Measurements from ENCODE around the gene HDAC11.

Gene HDAC11

GRCh38 chr3:13535905-13536304, 55.8 kb downstream of the HDAC11 start:
- TF ChIP-seq, protein P1, sequence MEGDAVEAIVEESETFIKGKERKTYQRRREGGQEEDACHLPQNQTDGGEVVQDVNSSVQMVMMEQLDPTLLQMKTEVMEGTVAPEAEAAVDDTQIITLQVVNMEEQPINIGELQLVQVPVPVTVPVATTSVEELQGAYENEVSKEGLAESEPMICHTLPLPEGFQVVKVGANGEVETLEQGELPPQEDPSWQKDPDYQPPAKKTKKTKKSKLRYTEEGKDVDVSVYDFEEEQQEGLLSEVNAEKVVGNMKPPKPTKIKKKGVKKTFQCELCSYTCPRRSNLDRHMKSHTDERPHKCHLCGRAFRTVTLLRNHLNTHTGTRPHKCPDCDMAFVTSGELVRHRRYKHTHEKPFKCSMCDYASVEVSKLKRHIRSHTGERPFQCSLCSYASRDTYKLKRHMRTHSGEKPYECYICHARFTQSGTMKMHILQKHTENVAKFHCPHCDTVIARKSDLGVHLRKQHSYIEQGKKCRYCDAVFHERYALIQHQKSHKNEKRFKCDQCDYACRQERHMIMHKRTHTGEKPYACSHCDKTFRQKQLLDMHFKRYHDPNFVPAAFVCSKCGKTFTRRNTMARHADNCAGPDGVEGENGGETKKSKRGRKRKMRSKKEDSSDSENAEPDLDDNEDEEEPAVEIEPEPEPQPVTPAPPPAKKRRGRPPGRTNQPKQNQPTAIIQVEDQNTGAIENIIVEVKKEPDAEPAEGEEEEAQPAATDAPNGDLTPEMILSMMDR (IDR thresholded peaks at IDR 0.05; ENCODE audit: insufficient read depth, low read length, missing control alignments): no peak
- no peak for DNase-seq (ENCODE audit: low read depth, low spot score)
- CTCF ChIA-PET: interaction anchor here (1.4 kb wide), 1 partner anchor 8 kb away, joined by 5 read pairs; no protein-coding TSS in a partner anchor
- POLR2A ChIA-PET: no interaction called here
- H3K4me3 ChIP-seq (ENCODE audit: low read depth, low read length): no peak overlapping the region

GRCh38 chr3:13536432-13536831, 56.3 kb downstream of the HDAC11 start:
- DNase-seq (ENCODE audit: low read depth, low spot score): no peak
- ChIA-PET CTCF (interaction anchor here (1.1 to 1.6 kb wide), 3 partner anchors 8 to 119 kb away, joined by 3 to 5 read pairs (median 5); no protein-coding TSS in a partner anchor), POLR2A (no interaction called here)
- H3K4me3 ChIP-seq (ENCODE audit: low read depth, low read length): no peak overlapping the region
- TF ChIP-seq, protein P1 (IDR thresholded peaks at IDR 0.05; ENCODE audit: insufficient read depth, low read length, missing control alignments): no peak

DNA sequence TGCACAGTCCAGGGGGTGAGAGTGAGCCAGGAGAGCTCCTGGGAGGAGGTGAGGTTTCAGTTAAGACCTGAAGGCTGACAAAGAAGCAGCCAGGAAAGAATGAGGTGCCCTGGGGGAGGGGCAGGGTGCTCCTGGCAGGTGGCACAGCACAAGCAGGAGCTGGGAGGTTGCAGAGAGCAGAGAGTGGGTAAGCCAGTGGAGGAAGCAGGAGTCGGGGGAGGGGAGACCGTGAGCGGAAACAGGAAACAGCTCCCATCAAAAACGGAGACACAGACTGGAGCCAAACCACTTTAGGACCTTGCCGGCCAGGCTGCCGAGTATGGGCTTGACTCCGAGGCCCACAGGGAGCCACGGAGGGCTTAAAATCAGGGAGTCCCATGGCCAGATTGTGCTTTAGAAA, 56.7 kb downstream of the HDAC11 start:
- TF ChIP-seq, protein P1 (IDR thresholded peaks at IDR 0.05; ENCODE audit: insufficient read depth, low read length, missing control alignments): no peak
- H3K4me3 ChIP-seq (ENCODE audit: low read depth, low read length): no peak overlapping the region
- ChIA-PET CTCF (interaction anchor here (0.7 to 2.2 kb wide), 5 partner anchors 8 to 1416 kb away, joined by 3 to 7 read pairs (median 5); no protein-coding TSS in a partner anchor), POLR2A (interaction anchor here (0.5 kb wide), 1 partner anchor 12 kb away, joined by 3 read pairs; the partner anchor contains the start of gene FBLN2)
- no peak for DNase-seq (ENCODE audit: low read depth, low spot score)

GRCh38 chr3:13537244-13537908, 57.3 kb downstream of the HDAC11 start:
- ChIA-PET POLR2A (interaction anchor here (0.5 kb wide), 1 partner anchor 11 kb away, joined by 3 read pairs; the partner anchor contains the start of gene FBLN2), CTCF (interaction anchor here (0.7 to 2.2 kb wide), 7 partner anchors 9 to 1415 kb away, joined by 3 to 7 read pairs (median 3); no protein-coding TSS in a partner anchor)
- H3K4me3 ChIP-seq (ENCODE audit: low read depth, low read length): no peak overlapping the region
- DNase-seq (ENCODE audit: low read depth, low spot score): no peak
- TF ChIP-seq, protein P1 (IDR thresholded peaks at IDR 0.05; ENCODE audit: insufficient read depth, low read length, missing control alignments): no peak

GRCh38 chr3:13537909-13538296, 57.8 kb downstream of the HDAC11 start:
- ChIA-PET POLR2A (no interaction called here), CTCF (interaction anchor here (0.8 to 2.2 kb wide), 6 partner anchors 13 to 117 kb away, joined by 3 to 7 read pairs (median 4); no protein-coding TSS in a partner anchor)
- TF ChIP-seq, protein P1 (IDR thresholded peaks at IDR 0.05; ENCODE audit: insufficient read depth, low read length, missing control alignments): no peak
- DNase-seq (ENCODE audit: low read depth, low spot score): peak; percentile 81
- no peak overlapping the region for H3K4me3 ChIP-seq (ENCODE audit: low read depth, low read length)

- ChIA-PET POLR2A (interaction anchor here (0.6 to 0.7 kb wide), 2 partner anchors 40 to 673 kb away, joined by 3 read pairs; no protein-coding TSS in a partner anchor), CTCF (interaction anchor here (0.9 to 2.2 kb wide), 9 partner anchors 10 to 112 kb away, joined by 3 to 7 read pairs (median 4); partner anchors contain the start of gene FBLN2)
- DNase-seq (ENCODE audit: low read depth, low spot score): no peak
- no peak overlapping the region for H3K4me3 ChIP-seq (ENCODE audit: low read depth, low read length)
- TF ChIP-seq, protein P1 (IDR thresholded peaks at IDR 0.05; ENCODE audit: insufficient read depth, low read length, missing control alignments): no peak
These were observed 58.6 kb downstream of the HDAC11 start for GRCh38 chr3:13538520-13539291.
